ENCODE results near the gene AAK1.
"Not testable (repeated sequence)": the region's sequence is repeated elsewhere in the genome, so short reads cannot be mapped to it uniquely, and the experiment has no call there.

Gene AAK1

GRCh38 chr2:69450735-69451416, 192.7 kb downstream of the AAK1 start:
- no peak for DNase-seq (ENCODE audit: low read depth)

GRCh38 chr2:69449906-69450305, 193.6 kb downstream of the AAK1 start:
- DNase-seq (ENCODE audit: low read depth), result no peak

DNA sequence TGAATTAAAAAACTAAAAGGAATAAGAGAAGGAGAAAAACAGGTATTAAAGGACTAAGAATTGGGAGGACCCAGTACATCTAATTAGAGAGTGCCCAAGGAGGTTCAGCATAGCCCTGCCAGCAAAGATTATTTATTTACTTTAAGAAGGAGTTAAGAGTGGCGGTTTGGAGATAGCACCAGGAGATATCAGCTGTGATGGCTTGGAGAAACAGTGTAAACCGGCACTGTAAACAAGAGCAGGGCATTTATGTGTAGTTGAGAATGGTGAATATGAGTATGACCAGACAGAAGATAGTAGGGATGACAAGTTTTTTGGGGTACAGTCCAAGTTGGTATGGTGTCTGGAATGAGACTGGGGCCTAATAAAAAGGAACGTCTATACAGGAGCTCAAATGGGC, 199.9 kb downstream of the AAK1 start:
- not testable (repeated sequence) for DNase-seq (ENCODE audit: low read depth)

DNA sequence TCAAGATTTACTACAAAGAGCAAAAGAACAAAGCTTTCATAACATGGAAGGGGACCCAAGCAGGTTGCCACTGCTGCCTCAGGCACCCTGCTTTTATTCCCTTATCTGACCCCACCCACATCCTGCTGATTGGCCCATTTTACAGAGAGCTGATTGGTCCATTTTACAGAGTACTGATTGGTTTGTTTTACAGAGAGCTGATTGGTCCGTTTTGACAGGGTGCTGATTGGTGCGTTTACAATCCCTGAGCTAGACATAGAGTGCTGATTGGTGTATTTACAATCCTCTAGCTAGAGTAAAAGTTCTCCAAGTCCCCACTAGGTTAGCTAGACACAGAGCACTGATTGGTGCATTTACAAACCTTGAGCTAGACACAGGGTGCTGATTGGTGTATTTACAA, 204.0 kb downstream of the AAK1 start:
- not testable (repeated sequence) for DNase-seq (ENCODE audit: low read depth)

GRCh38 chr2:69438580-69438979, 205.0 kb downstream of the AAK1 start:
- no peak for DNase-seq (ENCODE audit: low read depth)

GRCh38 chr2:69437751-69438154, 205.8 kb downstream of the AAK1 start:
- DNase-seq (ENCODE audit: low read depth), result no peak

DNA sequence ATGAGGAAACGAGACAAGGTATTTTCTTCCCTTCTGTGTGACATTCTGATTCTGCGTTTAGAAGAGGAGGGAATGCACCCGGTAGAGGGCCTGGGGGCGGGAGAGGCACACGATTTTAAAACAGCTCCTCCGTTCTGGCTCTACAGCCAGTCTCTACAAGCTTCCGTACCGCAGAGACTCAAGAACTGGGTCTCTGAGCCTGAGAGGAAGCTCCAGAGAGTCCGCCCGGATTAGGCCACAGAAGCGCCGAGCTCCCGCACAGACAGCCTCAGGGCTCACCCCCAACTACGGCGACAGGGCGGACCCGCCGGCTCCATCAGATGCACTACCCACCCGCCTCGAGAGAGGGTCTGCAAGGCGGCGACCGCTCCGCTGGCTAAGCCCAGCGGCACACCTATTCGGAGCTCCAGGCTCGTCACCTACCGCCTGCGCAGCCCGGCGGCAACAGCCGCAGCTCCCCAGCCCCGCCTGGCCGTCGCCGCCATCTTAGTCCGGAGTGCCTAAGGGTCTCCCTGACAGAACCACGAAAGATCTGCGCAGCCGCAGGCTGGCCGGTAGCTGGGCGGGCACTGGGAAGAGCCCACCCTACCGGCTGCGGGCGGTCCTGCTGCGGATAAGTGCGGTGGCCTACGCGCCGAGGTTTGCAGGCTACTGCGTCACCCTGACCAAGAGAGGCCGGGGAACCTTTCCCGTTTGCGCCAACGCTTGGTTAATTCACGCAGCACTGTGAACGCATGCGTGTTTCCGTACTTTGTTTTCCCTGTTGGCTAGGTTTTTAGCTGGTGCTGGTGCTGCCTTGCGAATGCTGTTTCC, 206.4 kb downstream of the AAK1 start, which contains the start of gene NFU1:
Gene NFU1 (minus strand): TSS at position 498 of the 813 bp plus-strand sequence. CDS start 13 bp downstream, at position 485.
- DNase-seq (ENCODE audit: low read depth), result peak; percentile 74

DNA sequence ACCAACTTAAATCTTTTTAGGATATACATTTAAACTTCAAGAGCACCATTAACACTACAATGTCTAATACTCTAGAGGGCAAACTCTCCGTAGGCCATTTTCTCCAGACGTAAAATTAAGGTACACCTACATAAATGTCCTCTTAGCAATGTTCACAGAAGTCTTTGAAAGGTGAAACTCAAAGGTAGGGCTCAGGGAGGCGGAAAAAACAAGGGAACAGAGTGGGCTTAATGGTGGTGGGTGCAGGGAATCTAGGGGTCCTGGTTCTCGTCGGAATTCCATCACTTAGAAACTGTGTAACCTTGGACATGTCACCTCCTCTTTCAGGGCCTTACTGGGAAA, 207.0 kb downstream of the AAK1 start:
- DNase-seq (ENCODE audit: low read depth), result no peak

GRCh38 chr2:69434753-69435152, 208.8 kb downstream of the AAK1 start:
- no peak for DNase-seq (ENCODE audit: low read depth)

DNA sequence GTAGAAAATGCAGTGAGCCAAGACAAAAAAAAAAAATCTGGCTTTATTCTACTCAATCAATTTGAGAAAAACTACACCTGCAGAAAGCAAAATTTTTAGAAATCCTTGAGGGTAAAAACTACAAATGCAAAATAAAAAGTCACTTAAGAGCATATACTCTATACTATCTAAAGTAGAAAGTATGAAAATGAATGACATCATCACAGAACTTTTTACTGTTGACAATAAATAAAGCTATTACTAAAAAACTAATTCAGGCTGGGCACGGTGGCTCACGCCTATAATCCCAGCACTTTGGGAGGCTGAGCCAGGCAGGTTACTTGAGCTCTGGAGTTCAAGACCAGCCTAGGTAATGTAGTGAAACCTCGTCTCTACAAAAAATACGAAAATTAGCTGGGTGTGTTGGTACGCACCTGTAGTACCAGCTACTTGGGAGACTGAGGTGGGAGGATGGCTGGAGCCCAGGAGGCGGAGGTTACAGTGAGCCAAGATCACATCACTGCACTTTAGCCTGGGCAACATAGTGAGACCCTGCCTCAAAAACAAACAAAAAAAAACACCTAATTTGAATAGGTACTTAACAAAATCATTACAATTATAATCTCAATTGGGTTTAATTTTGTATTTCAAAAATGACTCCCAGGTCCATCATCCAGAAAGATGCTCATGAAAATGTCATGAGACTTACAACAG, 213.9 kb downstream of the AAK1 start:
- DNase-seq (ENCODE audit: low read depth), result no peak

DNA sequence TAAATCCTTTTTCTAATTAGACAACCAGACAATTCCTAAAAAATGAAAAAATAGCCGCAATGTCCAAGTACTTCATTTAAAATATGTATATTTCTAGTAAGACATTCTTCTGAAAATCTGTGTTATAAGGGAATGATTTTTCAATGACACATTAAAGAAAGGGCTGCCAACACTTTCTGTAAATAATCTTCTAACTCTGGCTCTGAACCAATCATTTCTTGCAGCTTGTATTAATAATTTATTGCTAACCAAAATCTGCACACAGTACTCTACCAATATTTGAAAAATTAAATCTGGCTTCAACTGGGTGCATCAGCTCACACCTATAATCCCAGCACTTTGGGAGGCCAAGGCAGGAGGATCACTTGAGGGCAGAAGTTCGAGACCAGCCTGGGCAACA, 214.6 kb downstream of the AAK1 start:
- DNase-seq (ENCODE audit: low read depth), result no peak

GRCh38 chr2:69424419-69424818, 219.1 kb downstream of the AAK1 start:
- DNase-seq (ENCODE audit: low read depth), result no peak

- no peak for DNase-seq (ENCODE audit: low read depth)
These were observed 221.3 kb downstream of the AAK1 start for GRCh38 chr2:69422198-69422597.

DNA sequence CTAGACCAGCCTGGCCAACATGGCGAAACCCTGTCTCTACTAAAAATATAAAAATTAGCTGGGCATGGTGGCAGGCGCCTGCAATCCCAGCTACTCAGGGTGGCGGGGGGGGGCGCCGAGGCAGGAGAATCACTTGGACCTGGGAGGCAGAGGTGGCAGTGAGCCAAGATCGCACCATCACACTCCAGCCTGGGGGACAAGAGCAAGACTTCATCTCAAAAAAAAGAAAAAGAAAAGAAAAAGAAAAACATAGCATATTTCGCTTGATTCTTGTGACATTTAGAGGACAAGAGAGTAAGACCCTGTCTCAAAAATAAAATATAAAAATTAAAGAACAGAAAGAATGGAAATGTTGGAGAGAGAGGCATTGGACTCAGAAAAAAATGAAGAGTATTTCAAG, 224.4 kb downstream of the AAK1 start:
- DNase-seq (ENCODE audit: low read depth), result not testable (repeated sequence)

DNA sequence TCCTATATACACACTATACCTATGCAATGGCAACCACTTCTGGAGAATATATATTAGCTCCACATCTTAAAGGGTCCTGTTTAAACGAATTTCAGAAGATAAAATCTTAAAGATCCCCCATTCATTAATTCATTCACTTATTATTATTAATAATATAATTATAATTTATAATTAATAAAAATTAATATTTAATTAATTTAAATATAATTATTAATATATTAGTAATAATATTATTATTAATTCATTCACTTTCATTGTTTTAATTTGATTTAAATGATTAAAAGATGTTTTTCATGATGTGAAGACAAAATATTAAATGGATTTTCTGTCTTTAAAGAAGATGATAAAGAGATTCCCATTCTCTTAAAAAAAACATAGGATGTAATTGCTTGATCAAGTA, 227.4 kb downstream of the AAK1 start:
- DNase-seq (ENCODE audit: low read depth), result no peak
